K562 (cell line): Measurements from ENCODE around the gene KAZALD1. TPM values are rescaled to one million over a fixed set of nuclear protein-coding genes. Genes with fewer than 3 reads are reported as not detected.

Experiments
- ARHGAP35 ChIP-seq: fragments of 450-650 bp; IDR thresholded peaks from 2 replicates; pipeline ENCODE4 v1.6.1; 2018; ENCODE audit not compliant: partially characterized antibody
- MYC ChIP-seq, 2 experiments: fragments of 250-450 bp in 1 of 2; sonication (Bioruptor Pico) in 1 of 2; IDR thresholded peaks; 2 replicates each; pipeline versions ENCODE4 v1.5.1 to v1.6.1; 2012 to 2021; ENCODE audit warnings: low read depth in 2 of 2, borderline replicate concordance in 1 of 2, improper control_type of control experiment in 1 of 2, low read length in 1 of 2, mild to moderate bottlenecking in 1 of 2, moderate library complexity in 1 of 2
- NR2F6 ChIP-seq: fragments of 450-650 bp; formaldehyde crosslinking; IDR thresholded peaks from 2 replicates; pipeline ENCODE4 v1.4.0; 2020; ENCODE audit warnings: mild to moderate bottlenecking
- RBM14 ChIP-seq: fragments of 200-400 bp; formaldehyde crosslinking; IDR thresholded peaks from 2 replicates; pipeline ENCODE4 v1.6.1; 2018; ENCODE audit warnings: low read depth, mild to moderate bottlenecking, low read length, moderate library complexity, borderline replicate concordance; ENCODE audit not compliant: insufficient read depth
- SMARCC2 ChIP-seq: fragments of 450-650 bp; IDR thresholded peaks from 2 replicates; pipeline ENCODE4 v1.6.1; 2017; ENCODE audit warnings: antibody characterized with exemption, moderate library complexity, mild to moderate bottlenecking, low read depth
- ZNF311 ChIP-seq: fragments of 250-450 bp; sonication (Bioruptor Pico); IDR thresholded peaks from 2 replicates; pipeline ENCODE4 v1.4.0; 2020; ENCODE audit warnings: mild to moderate bottlenecking, moderate library complexity
- ZNF695 ChIP-seq: fragments of 450-650 bp; formaldehyde crosslinking; IDR thresholded peaks from 2 replicates; pipeline ENCODE4 v1.4.0; 2020; ENCODE audit warnings: mild to moderate bottlenecking, moderate library complexity
- polyA plus RNA-seq, 8 experiments: library from polyadenylated mRNA; depleted of rRNA in 4 of 8; stranded (reverse) in 5 of 8; unstranded in 3 of 8; fragments of >200 nt; fragmentation: Nextera tagmentation in 2 of 8; fragmentation: Illumina TruSeq in 1 of 8; extraction: Ambion mirVana in 2 of 8; extraction: Trizol in 1 of 8; gene quantifications; 2 replicates each; pipeline versions ENCODE4 v1.2.1 to v1.2.3, GENCODE V29; 2011 to 2014; ENCODE audit warnings: inconsistent platforms in 1 of 8, missing spikeins in 1 of 8
- total RNA-seq, 7 experiments: library from RNA; depleted of rRNA in 6 of 7; stranded (reverse); fragments of >200 nt in 6 of 7; fragmentation: Illumina TruSeq in 2 of 7; extraction: Trizol in 2 of 7; gene quantifications; 2 replicates each; pipeline versions ENCODE4 v1.2.1 to v1.2.3, GENCODE V29; 2011 to 2021; ENCODE audit warnings: low replicate concordance in 1 of 7
- TF ChIP-seq, protein P1 (sequence below), 3 experiments: fragments of 200-800 bp in 1 of 3; sonication (Bioruptor generic) in 1 of 3; sonication (generic) in 1 of 3; formaldehyde crosslinking in 1 of 3; IDR thresholded peaks; 2 replicates each; pipeline versions ENCODE4 v1.6.1 to v1.8.0; 2016 to 2022; ENCODE audit warnings: mild to moderate bottlenecking in 2 of 3, missing compliant biosample characterization in 2 of 3, missing genetic modification characterization in 2 of 3, missing genetic modification reagents in 1 of 3
- TF ChIP-seq, protein P2 (sequence below): fragments of 450-650 bp; IDR thresholded peaks from 2 replicates; pipeline ENCODE4 v1.6.1; 2016; ENCODE audit warnings: mild to moderate bottlenecking, moderate library complexity
- TF ChIP-seq, protein P3 (sequence below): sonication (generic); formaldehyde crosslinking; IDR thresholded peaks from 2 replicates; pipeline ENCODE4 v1.8.1; 2023; ENCODE audit warnings: mild to moderate bottlenecking, missing genetic modification reagents, moderate library complexity

KAZALD1 gene
- total and polyA plus RNA-seq, 9 of the 15 experiments (the other 6 are each of a cell fraction or from before 2014, with no cell fraction given), result 0.15 to 10.0 (median 4.9) TPM

DNA sequence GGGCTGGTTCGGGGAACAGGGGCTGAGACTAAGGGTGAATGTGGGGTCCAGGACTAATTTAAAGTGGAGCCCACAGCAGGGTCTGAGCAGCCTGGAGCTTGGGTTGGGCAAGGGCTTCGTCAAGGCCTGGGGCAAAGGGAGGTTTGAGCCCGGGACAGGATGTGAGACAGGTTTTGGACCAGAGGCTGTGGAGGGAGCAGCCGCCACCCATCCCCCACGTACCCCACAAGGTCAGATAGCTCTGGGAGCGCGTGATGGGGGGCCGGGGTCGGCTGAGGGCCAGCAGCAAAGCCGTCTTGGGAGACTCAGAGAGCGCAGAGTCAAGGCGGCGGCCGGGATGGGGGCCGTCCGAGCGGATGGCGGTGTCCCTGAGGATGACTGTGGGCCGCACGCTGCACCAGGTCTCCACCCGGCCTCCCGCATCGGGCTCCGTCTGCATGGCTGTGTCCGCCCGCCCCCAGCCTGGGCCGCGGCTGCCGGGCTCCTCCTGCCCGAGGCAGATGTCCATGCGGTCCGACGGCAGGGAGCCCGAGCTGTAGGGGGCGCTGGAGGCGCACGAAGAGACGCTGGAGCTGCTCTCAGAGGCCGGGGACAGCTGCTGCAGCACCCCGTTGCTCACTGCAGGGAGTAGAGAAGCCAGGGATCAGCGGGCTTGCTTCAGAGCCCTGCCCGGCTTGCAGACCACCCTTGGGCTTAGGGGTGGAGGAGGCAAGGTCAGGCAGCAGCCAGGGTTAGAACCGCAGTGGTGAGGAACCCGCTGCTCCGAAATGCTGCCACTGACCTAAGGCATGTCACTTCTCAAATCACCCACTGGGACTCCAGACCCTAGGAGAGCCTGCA lies 43.0 kb upstream of the KAZALD1 start (continued):
- TF ChIP-seq, protein P1, sequence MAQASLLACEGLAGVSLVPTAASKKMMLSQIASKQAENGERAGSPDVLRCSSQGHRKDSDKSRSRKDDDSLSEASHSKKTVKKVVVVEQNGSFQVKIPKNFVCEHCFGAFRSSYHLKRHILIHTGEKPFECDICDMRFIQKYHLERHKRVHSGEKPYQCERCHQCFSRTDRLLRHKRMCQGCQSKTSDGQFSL (CRISPR knock-in tag; IDR thresholded peaks at IDR 0.05), result no peak
- TF ChIP-seq, protein P1 (tag; IDR thresholded peaks at IDR 0.05), result no peak
- TF ChIP-seq ZNF695 (CRISPR knock-in tag), result no peak
- no peak for TF ChIP-seq RBM14
- TF ChIP-seq MYC (IDR thresholded peaks at IDR 0.05; ENCODE audit: low read depth, low read length), result peak; percentile 77
- TF ChIP-seq MYC (CRISPR knock-in tag; IDR thresholded peaks at IDR 0.05; ENCODE audit: borderline replicate concordance, low read depth), result no peak
- TF ChIP-seq, protein P2, sequence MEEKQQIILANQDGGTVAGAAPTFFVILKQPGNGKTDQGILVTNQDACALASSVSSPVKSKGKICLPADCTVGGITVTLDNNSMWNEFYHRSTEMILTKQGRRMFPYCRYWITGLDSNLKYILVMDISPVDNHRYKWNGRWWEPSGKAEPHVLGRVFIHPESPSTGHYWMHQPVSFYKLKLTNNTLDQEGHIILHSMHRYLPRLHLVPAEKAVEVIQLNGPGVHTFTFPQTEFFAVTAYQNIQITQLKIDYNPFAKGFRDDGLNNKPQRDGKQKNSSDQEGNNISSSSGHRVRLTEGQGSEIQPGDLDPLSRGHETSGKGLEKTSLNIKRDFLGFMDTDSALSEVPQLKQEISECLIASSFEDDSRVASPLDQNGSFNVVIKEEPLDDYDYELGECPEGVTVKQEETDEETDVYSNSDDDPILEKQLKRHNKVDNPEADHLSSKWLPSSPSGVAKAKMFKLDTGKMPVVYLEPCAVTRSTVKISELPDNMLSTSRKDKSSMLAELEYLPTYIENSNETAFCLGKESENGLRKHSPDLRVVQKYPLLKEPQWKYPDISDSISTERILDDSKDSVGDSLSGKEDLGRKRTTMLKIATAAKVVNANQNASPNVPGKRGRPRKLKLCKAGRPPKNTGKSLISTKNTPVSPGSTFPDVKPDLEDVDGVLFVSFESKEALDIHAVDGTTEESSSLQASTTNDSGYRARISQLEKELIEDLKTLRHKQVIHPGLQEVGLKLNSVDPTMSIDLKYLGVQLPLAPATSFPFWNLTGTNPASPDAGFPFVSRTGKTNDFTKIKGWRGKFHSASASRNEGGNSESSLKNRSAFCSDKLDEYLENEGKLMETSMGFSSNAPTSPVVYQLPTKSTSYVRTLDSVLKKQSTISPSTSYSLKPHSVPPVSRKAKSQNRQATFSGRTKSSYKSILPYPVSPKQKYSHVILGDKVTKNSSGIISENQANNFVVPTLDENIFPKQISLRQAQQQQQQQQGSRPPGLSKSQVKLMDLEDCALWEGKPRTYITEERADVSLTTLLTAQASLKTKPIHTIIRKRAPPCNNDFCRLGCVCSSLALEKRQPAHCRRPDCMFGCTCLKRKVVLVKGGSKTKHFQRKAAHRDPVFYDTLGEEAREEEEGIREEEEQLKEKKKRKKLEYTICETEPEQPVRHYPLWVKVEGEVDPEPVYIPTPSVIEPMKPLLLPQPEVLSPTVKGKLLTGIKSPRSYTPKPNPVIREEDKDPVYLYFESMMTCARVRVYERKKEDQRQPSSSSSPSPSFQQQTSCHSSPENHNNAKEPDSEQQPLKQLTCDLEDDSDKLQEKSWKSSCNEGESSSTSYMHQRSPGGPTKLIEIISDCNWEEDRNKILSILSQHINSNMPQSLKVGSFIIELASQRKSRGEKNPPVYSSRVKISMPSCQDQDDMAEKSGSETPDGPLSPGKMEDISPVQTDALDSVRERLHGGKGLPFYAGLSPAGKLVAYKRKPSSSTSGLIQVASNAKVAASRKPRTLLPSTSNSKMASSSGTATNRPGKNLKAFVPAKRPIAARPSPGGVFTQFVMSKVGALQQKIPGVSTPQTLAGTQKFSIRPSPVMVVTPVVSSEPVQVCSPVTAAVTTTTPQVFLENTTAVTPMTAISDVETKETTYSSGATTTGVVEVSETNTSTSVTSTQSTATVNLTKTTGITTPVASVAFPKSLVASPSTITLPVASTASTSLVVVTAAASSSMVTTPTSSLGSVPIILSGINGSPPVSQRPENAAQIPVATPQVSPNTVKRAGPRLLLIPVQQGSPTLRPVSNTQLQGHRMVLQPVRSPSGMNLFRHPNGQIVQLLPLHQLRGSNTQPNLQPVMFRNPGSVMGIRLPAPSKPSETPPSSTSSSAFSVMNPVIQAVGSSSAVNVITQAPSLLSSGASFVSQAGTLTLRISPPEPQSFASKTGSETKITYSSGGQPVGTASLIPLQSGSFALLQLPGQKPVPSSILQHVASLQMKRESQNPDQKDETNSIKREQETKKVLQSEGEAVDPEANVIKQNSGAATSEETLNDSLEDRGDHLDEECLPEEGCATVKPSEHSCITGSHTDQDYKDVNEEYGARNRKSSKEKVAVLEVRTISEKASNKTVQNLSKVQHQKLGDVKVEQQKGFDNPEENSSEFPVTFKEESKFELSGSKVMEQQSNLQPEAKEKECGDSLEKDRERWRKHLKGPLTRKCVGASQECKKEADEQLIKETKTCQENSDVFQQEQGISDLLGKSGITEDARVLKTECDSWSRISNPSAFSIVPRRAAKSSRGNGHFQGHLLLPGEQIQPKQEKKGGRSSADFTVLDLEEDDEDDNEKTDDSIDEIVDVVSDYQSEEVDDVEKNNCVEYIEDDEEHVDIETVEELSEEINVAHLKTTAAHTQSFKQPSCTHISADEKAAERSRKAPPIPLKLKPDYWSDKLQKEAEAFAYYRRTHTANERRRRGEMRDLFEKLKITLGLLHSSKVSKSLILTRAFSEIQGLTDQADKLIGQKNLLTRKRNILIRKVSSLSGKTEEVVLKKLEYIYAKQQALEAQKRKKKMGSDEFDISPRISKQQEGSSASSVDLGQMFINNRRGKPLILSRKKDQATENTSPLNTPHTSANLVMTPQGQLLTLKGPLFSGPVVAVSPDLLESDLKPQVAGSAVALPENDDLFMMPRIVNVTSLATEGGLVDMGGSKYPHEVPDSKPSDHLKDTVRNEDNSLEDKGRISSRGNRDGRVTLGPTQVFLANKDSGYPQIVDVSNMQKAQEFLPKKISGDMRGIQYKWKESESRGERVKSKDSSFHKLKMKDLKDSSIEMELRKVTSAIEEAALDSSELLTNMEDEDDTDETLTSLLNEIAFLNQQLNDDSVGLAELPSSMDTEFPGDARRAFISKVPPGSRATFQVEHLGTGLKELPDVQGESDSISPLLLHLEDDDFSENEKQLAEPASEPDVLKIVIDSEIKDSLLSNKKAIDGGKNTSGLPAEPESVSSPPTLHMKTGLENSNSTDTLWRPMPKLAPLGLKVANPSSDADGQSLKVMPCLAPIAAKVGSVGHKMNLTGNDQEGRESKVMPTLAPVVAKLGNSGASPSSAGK, result peak; percentile 54; the same call in 1 of the 2 replicates
- no peak for TF ChIP-seq ARHGAP35
- no peak for TF ChIP-seq NR2F6 (CRISPR knock-in tag)
- TF ChIP-seq ZNF311 (CRISPR knock-in tag), result no peak
- TF ChIP-seq, protein P3, sequence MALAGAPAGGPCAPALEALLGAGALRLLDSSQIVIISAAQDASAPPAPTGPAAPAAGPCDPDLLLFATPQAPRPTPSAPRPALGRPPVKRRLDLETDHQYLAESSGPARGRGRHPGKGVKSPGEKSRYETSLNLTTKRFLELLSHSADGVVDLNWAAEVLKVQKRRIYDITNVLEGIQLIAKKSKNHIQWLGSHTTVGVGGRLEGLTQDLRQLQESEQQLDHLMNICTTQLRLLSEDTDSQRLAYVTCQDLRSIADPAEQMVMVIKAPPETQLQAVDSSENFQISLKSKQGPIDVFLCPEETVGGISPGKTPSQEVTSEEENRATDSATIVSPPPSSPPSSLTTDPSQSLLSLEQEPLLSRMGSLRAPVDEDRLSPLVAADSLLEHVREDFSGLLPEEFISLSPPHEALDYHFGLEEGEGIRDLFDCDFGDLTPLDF, result no peak
- no peak for TF ChIP-seq SMARCC2
